GM12892 (cell line): Measurements from ENCODE around the gene BRINP1.

ENCODE experiments used
- POLR2A ChIP-seq: IDR thresholded peaks from 2 replicates; pipeline ENCODE4 v1.6.1; 2011; ENCODE audit warnings: low read depth, low read length, control low read depth
- POLR2AphosphoS5 ChIP-seq: IDR thresholded peaks from 2 replicates; pipeline ENCODE4 v1.6.1; 2011; ENCODE audit warnings: low read depth, low read length, control low read depth
- TAF1 ChIP-seq: IDR thresholded peaks from 2 replicates; pipeline ENCODE4 v1.6.1; 2011; ENCODE audit warnings: low read depth, mild to moderate bottlenecking, control low read depth, low read length, borderline replicate concordance

DNA sequence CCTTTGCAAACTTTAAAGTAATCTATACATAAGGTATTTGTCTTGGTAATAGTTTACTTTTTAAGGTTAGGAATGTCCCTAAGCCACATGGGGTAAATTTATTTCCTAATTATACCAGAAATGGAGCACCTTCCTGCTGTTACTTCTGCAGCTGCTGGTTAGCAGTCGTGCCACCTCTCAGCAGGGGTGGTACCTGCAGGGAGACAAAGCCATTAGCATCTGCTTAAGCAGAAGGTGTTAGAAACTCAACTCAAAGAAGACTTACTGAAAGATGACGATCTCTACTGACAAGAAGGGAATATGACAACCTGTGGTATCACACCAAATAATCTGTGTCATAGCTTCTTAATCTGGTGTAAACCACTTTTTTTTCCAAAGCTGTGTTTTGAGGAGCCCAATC is 173.7 kb downstream of the BRINP1 start:
- TF ChIP-seq POLR2AphosphoS5 = no peak
- TF ChIP-seq TAF1 = no peak
- TF ChIP-seq POLR2A = no peak
